Motor neuron (in vitro differentiated cells): Measurements from ENCODE around the gene LXN. TPM values are rescaled to one million over a fixed set of nuclear protein-coding genes. Genes with fewer than 3 reads are reported as not detected.
A peak's percentile ranks its signal among the peaks of the same experiment; 100 is the strongest.

Experiments used
- ATAC-seq, 8 experiments: fragments of 200-7000 bp; cut with Tn5 transposase; replicated peaks in 6 of 8; 2 replicates each; pipeline ENCODE4 v1.8.0; 2021; ENCODE audit warnings: mild to moderate bottlenecking in 8 of 8, moderate library complexity in 8 of 8
- H3K27ac ChIP-seq, 2 donors: fragments of 250-450 bp; sonication (Bioruptor Pico); 2 replicates each; pipeline ENCODE4 v1.9.0; 2021; ENCODE audit warnings: antibody characterized with exemption in 2 of 2, mild to moderate bottlenecking in 2 of 2, moderate library complexity in 1 of 2
- H3K4me1 ChIP-seq, 2 donors: fragments of 250-450 bp; sonication (Bioruptor Pico); replicated peaks in 1 of 2; 2 replicates each; pipeline ENCODE4 v1.6.1; 2021; ENCODE audit warnings: antibody characterized with exemption in 2 of 2, mild to moderate bottlenecking in 2 of 2, moderate library complexity in 1 of 2
- H3K4me3 ChIP-seq, 5 donors: fragments of 250-450 bp; sonication (Bioruptor Pico); 2 replicates each; pipeline ENCODE4 v1.9.0; 2021; ENCODE audit warnings: antibody characterized with exemption in 5 of 5, mild to moderate bottlenecking in 5 of 5, moderate library complexity in 4 of 5
- WGBS, 10 experiments: fragments of 450-650 bp; shearing (Covaris generic); methylation state at CpG; one replicate each; pipeline ENCODE4 v1.0.0; 2022; 5-methylcytosine and 5-hydroxymethylcytosine counted together
- in situ Hi-C, 9 experiments: fragments of 400-800 bp; cut with MboI; loops; one replicate each; pipeline ENCODE4 v1.15.0; 2021; ENCODE audit warnings: low sequenced_read_pairs in 9 of 9, low pct_unique_long_range_greater_than_20kb in 2 of 9; ENCODE audit not compliant: unreplicated experiment in 9 of 9
- total RNA-seq, 8 experiments: library from RNA; unstranded; fragments of 300-600 nt; gene quantifications; 2 replicates each; pipeline versions ENCODE4 v1.2.3 to v1.2.4, GENCODE V29; 2022

Gene LXN
- total RNA-seq, 8 experiments from 2014 or later: 0.33 to 109 (median 0.91) TPM

GRCh38 chr3:158660711-158661110, 11.7 kb downstream of the LXN start:
- ATAC-seq: no peak
- H3K27ac ChIP-seq: no peak overlapping the region
- 83 to 100% (median 100%) methylated on average over 1 to 4 of the region's 4 CpGs; no CpG with 5 or more reads in 1 of the 10 experiments for WGBS, 10 experiments
- H3K4me1 ChIP-seq: no peaks in the 10 kb centered on the region
- H3K4me3 ChIP-seq: no peak overlapping the region
- in situ Hi-C loops: loop anchor here in 4 of 9 experiments (5.0 to 25.0 kb wide), 3 partner anchors 127 to 602 kb away; no protein-coding TSS in a partner anchor

GRCh38 chr3:158659454-158660237, 12.8 kb downstream of the LXN start:
- in situ Hi-C loops: loop anchor here in 4 of 9 experiments (5.0 to 25.0 kb wide), 3 partner anchors 128 to 603 kb away; no protein-coding TSS in a partner anchor
- peak in 7 of 8 experiments; percentile 34 to 89 (median 77) for ATAC-seq
- H3K4me3 ChIP-seq: no peak overlapping the region
- 18 to 80% (median 54%) methylated on average over 1 to 7 of the region's 7 CpGs for WGBS, 10 experiments
- no peak overlapping the region for H3K27ac ChIP-seq
- H3K4me1 ChIP-seq: no peaks in the 10 kb centered on the region

DNA sequence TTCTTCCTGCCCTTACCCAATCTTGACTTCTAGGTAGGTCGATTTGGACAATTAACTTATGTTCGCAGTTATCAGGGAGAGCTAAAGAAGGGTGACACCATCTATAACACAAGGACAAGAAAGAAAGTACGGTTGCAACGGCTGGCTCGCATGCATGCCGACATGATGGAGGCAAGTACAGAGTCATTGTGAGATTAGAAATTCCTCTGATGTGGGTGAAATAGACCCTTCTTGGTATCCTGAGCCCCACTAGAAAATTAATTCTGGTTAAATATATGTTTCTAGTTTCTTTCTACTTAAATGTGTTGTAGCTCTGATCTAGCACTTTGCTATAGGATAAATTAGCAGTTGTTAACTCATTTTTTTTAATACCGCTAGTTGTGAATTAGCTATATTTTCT, 13.6 kb downstream of the LXN start:
- H3K4me3 ChIP-seq: no peak overlapping the region
- H3K4me1 ChIP-seq: no peaks in the 10 kb centered on the region
- no peak overlapping the region for H3K27ac ChIP-seq
- in situ Hi-C loops: loop anchor here in 3 of 9 experiments (25.0 kb wide), 2 partner anchors 128 to 603 kb away; no protein-coding TSS in a partner anchor
- WGBS, 10 experiments: 84 to 100% (median 93%) methylated on average over 2 to 7 of the region's 7 CpGs; no CpG with 5 or more reads in 1 of the 10 experiments
- no peak for ATAC-seq

GRCh38 chr3:158652463-158652862, 20.0 kb downstream of the LXN start:
- Histone ChIP-seq H3K4me1 (no peaks in the 10 kb centered on the region), H3K4me3 (no peak overlapping the region), H3K27ac (no peak overlapping the region)
- no peak for ATAC-seq
- WGBS, 10 experiments: 67 to 100% (median 87%) methylated on average over 1 to 3 of the region's 3 CpGs
- in situ Hi-C loops: loop anchor here in 3 of 9 experiments (25.0 kb wide), 2 partner anchors 135 to 610 kb away; no protein-coding TSS in a partner anchor

DNA sequence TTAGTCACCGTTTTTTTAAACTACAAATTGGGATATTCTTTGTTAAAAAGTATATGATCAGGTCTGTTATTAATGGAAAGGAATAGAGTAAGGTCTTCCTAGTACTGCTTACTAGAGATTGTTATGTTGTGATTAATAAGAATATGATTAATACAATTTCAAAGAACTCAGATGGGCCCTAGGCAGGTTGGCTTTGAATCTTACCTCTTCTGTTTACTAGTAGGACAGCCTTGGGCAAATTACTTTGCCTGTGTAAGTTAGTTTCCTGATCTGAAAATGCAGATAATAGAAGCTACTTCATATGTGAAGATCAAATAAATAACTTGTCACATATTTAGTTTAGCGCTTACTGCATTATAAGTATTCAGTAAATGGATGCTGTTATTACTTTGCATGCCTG, 21.3 kb downstream of the LXN start:
- H3K4me1 ChIP-seq: no peaks in the 10 kb centered on the region
- H3K4me3 ChIP-seq: no peak overlapping the region
- no peak overlapping the region for H3K27ac ChIP-seq
- no peak for ATAC-seq
- in situ Hi-C loops: loop anchor here in 3 of 9 experiments (25.0 kb wide), 2 partner anchors 136 to 611 kb away; no protein-coding TSS in a partner anchor
- WGBS, 10 experiments: 60 to 100% (median 100%) methylated on average over 1 to 2 of the region's 2 CpGs; no CpG with 5 or more reads in 2 of the 10 experiments

GRCh38 chr3:158649791-158650190, 22.7 kb downstream of the LXN start:
- WGBS, 10 experiments: 20 to 83% (median 61%) methylated on average over 1 to 4 of the region's 4 CpGs; no CpG with 5 or more reads in 1 of the 10 experiments
- H3K4me3 ChIP-seq: no peak overlapping the region
- no peak overlapping the region for H3K27ac ChIP-seq
- in situ Hi-C loops: loop anchor here in 3 of 9 experiments (25.0 kb wide), 2 partner anchors 138 to 613 kb away; no protein-coding TSS in a partner anchor
- peaks cover 5 to 7% of the 10 kb centered on the region in 2 donors for H3K4me1 ChIP-seq
- ATAC-seq: peak in 2 of 8 experiments; percentile 36 to 42

GRCh38 chr3:158644345-158644908, 28.0 kb downstream of the LXN start, which contains the start of gene GFM1:
GFM1 (plus strand) TSS chr3:158644527; CDS start chr3:158644635, 108 bp downstream.
- ATAC-seq: peak; percentile 95 to 99 (median 97)
- Histone ChIP-seq H3K27ac (peak within 1 kb of the TSS; percentile 84 to 93), H3K4me3 (peak within 1 kb of the TSS; percentile 63 to 95 (median 83)), H3K4me1 (peaks cover 5 to 7% of the 10 kb centered on the region in 2 donors)
- in situ Hi-C loops: no loop called here
- 0 to 3% (median 0%) methylated on average over 1 to 33 of the region's 42 CpGs for WGBS, 10 experiments

GRCh38 chr3:158642474-158643210, 29.8 kb downstream of the LXN start:
- in situ Hi-C loops: no loop called here
- Histone ChIP-seq H3K4me3 (no peak overlapping the region), H3K27ac (no peak overlapping the region), H3K4me1 (peaks cover 5 to 7% of the 10 kb centered on the region in 2 donors)
- ATAC-seq: peak in 1 of 8 experiments; percentile 8
- WGBS, 10 experiments: 43 to 90% (median 63%) methylated on average over 1 to 6 of the region's 6 CpGs; no CpG with 5 or more reads in 2 of the 10 experiments

DNA sequence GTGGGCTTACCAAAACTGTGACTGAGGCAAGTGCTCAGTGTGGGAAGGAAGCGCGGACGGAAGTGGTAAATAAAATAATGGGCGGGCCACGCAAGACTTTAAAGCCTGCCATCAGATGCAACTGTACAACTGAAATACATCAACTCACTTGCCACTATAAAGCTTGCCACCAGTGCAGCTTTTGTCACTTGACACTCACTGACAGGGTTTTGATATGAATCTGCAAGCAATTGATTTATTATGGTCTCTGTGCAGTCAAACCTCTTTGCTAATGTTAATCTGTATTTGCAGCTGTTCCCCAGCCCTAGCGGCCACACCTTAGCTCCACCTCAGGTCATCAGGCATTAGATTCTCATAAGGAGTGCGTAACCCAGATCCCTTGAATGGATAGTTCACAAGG, 30.4 kb downstream of the LXN start:
- in situ Hi-C loops: no loop called here
- H3K27ac ChIP-seq: no peak overlapping the region
- no peak for ATAC-seq
- H3K4me3 ChIP-seq: no peak overlapping the region
- 63 to 100% (median 90%) methylated on average over 2 to 6 of the region's 7 CpGs; no CpG with 5 or more reads in 1 of the 10 experiments for WGBS, 10 experiments
- peaks cover 5 to 7% of the 10 kb centered on the region in 2 donors for H3K4me1 ChIP-seq

DNA sequence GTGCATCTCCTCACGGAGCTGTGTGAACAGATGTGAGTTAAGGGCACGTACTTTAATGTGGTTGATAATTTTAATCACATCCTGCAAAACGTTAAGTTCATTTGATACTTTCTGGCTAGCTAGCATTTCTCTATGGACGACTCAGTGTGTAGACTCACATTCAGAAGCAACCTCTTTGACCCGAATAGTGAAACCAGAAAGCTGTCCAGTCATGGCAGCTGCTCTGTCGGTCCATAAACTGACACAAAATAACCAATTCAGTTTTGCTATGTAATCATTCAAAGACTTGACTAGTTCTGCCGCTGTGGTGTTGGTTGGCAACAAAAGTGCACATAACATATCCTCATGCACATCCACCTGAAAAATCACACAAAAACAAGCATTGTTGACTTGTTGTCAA, 31.8 kb downstream of the LXN start:
- no peak for ATAC-seq
- in situ Hi-C loops: no loop called here
- no peak overlapping the region for H3K4me3 ChIP-seq
- WGBS, 10 experiments: 50 to 100% (median 82%) methylated on average over 1 to 7 of the region's 7 CpGs
- H3K27ac ChIP-seq: no peak overlapping the region
- peaks cover 5% of the 10 kb centered on the region in 2 donors for H3K4me1 ChIP-seq

- peak in 4 of 8 experiments; percentile 45 to 95 (median 81) for ATAC-seq
- H3K4me3 ChIP-seq: no peak overlapping the region
- in situ Hi-C loops: no loop called here
- H3K4me1 ChIP-seq: peaks cover 7 to 10% of the 10 kb centered on the region in 2 donors
- H3K27ac ChIP-seq: no peak overlapping the region
These were observed 40.5 kb downstream of the LXN start for GRCh38 chr3:158631981-158632380.

GRCh38 chr3:158625881-158626280, 46.6 kb downstream of the LXN start:
- in situ Hi-C loops: no loop called here
- no peak overlapping the region for H3K27ac ChIP-seq
- no peaks in the 10 kb centered on the region for H3K4me1 ChIP-seq
- WGBS, 10 experiments: 0 to 100% (median 29%) methylated on average over 1 of the region's 1 CpG; no CpG with 5 or more reads in 2 of the 10 experiments
- ATAC-seq: no peak
- no peak overlapping the region for H3K4me3 ChIP-seq
